ENCODE data around the gene CD2AP.
"Not testable (repeated sequence)": the region's sequence is repeated elsewhere in the genome, so short reads cannot be mapped to it uniquely, and the experiment has no call there.

The CD2AP gene

DNA sequence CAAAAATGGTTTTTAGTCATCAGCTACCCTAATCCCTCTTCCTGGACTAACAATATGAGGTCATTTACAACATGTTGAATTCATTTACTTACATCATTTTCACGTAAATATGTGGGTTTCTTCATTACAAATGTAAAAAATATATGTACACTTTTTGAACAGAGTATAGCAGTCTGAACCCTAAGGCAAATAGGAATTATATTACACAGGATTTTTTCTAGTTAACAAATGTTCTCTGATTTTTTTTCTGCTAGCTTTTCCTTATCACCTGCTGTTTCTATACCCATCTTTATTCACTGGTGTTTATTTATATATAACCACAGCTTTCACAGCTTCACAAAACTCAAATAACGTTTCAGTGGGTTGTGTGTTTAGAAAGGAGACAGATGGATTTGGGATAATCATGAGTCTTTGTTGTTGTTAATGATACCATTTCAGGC lies 21.0 kb upstream of the CD2AP start:
- DNase-seq (ENCODE audit: low spot score), result no peak
- FAIRE-seq, result no peak

DNA sequence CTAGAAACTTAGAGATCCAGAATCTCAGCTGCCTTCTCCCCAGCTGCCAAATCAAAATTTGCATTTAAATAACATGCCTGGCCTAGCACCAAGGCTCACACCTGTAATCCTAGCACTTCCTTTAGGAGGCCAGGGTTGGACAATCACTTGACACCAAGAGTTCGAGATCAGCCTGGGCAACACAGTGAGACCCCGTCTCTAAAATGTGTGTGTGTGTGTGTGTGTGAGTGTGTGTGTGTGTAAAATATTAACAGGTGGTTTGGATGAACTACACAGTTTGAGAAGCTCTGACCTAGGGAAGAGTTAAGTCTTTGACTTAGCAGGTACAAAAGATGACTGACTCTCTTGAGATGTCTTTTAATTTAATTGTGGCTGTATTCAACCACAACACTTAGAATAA lies 20.2 kb upstream of the CD2AP start:
- FAIRE-seq (no peak), DNase-seq (ENCODE audit: low spot score) (no peak)

DNA sequence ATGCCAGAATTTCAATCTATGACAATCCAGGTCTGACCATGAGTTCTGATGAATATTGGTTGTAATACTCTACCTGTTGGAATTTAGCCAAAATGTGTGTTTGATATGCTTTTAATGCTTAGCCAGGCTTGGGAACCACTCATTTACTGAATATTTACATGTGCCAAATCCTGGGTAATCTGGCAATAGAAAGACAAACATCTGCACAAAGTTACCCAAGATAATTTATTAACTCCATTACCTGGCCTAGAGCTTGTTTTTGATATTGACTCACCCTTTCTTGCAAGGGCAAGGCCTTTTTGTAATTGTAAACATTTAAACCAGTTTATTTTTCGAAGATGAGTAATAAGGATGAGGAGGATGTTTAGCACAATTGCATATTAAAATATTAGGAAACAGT lies 13.5 kb upstream of the CD2AP start:
- DNase-seq (ENCODE audit: low spot score), result no peak
- FAIRE-seq, result no peak

DNA sequence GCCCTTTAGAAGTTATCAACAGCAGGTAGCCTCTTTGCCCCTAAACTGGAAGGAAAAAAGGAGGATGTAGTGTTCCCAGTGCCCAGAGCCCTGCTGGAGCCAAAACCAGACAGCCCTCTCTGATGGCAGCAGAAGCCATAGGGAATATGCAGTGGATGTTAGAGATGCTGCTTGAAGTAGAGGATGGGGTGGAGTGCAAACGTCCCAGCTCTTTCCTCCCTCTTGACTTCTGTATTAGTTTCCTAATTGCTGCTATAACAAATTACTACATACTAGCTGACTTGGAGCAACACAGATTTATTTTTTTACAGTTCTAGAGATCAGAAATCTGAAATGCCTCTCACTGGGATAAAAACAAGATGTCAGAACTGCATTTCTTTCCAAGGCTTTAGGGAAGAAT lies 12.5 kb upstream of the CD2AP start:
- DNase-seq (ENCODE audit: low spot score) (no peak), FAIRE-seq (no peak)

DNA sequence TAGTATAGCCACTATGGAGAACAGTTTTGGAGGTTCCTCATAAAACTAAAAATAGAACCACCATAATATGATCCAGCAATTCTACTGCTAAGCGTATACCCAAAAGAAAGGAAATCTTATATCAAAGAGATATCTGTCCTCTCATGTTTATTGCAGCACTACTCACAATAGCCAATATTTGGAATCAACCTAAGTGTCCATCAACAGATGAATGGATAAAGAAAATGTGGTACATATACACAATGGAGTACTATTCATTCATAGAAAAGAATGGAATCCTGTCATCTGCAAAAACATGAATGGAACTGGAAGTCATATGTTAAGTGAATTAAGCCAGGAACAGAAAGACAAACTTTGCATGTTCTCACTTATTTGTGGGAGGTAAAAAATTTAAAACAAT lies 5.7 kb upstream of the CD2AP start:
- DNase-seq (ENCODE audit: low spot score), result no peak
- no peak for FAIRE-seq

DNA sequence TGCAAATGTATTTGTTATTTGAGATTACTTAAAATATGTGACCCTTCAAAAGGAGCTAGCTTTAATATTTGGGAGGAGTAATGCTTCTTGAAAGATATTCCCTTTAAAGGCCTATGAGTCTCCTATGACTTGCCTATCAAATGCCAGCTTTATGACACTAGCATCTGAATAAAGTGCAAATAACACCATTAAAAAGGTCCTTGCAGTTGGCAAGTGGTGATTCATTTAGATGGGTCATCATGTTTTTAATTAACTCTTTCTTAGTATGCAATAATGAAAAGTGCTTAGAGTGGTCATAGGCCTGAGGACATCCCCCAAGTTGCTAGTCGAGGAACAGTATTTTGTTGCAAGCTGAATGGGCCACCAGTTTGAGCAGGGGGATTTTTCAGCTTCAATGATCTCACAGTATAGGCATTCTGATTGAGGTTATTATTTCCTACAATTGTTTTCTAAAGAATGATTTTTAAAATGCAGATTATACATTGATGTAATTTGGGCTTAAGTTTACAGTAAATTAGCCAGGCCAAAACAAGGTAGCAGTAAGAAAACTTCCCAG lies 3.7 kb upstream of the CD2AP start:
- no peak for FAIRE-seq
- DNase-seq (ENCODE audit: low spot score), result no peak

DNA sequence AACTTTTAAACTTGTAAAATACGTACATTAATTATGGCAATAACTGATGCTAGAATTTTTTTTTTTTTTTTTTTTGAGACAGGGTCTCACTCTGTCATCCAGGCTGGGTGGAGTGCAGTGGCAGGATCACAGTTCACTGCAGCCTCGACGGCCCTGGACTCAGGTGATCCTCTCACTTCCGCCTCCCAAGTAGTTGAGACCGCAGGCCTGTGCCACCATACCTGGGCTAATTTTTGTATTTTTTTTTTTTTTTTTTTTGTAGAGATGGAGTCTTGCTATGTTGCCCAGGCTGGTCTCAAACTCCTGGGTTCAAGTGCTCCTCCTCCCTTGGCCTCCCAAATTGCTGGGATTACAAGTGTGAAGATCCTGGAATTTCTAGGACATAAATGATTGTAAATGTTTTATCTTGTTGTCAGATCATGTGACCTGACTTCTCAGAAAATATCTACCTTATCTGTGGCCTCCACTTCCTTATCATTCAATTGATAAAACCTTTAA lies 2.2 kb upstream of the CD2AP start:
- no peak for FAIRE-seq
- no peak for DNase-seq (ENCODE audit: low spot score)

DNA sequence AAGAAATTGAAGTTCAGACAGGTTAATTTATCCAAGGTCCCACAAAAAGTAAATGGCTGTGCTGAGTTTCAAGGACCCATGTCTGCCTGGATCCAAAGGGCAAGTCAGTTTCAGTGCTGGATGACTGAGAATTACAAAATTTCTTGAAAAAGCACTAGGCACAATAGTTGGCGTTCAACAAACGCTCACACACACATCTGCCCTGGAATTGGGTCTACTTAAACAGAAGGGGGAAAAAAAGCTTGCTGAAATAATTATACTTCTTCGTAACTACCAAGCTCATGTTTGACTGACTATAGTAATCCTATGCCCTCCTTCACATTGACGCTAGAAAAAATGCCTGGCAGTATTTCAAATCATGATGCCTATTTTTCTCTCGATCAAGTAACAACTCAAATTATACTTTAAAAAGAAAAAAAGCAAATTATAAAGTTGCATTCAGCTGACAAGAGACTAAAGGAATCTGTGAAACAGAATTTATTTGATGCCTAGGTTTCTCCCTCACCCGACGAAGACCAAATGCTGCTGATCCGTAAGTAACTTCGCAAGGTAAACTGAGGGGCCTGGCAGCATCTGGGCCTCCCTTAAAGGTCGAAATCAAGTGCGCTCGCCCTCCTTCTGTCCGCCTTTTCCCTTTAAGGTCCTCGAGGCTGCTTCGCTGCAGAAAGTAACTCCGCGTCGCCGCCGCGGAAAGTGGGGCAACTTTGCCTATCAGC lies 650 bp upstream of the CD2AP start:
- FAIRE-seq (no peak), DNase-seq (ENCODE audit: low spot score) (no peak)

DNA sequence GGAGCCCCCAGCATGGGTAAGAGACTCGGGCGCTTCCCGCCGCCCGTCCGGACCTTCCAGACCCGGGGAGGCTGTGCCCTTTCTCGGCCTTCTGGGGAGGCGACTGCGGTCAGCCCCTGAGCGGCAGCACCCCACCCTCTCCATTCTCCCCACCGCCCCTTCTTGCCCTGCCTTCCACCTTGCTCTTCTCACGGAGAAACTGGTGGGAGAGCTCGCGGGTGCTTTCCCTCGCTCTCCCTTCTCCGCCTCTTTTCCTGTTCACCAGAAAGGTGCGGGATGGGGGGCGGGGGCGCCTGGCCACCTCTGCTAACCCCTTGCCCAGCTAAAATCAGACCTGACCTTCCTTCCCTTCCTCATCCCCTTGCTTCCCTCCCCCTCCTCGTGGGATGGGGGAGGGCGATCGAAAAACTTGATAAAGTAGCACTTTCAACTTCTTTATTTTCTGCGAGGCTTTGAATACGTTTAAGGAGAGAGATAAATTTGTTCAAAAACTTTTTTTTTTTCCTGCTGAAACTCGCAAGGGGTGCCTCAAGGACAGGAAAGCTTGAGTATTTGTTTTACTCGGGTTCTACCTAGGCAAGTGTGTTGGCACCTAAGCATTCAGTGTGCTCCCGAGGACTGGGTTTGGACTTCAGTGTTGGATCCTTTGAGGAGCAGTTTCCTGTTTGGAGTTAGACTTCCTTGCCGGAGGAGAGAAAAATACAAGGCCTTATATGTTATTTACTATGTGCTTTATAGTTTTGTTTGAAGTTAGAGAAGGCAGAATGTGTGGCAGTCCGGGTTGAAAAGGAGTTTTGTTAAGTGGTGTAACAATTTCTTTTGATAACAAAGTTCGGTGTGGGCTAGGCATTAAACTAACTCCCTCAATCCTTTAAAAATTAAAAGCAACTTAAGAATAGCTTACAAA lies 897 bp downstream of the CD2AP start:
- DNase-seq (ENCODE audit: low spot score), result peak; percentile 19
- no peak for FAIRE-seq

DNA sequence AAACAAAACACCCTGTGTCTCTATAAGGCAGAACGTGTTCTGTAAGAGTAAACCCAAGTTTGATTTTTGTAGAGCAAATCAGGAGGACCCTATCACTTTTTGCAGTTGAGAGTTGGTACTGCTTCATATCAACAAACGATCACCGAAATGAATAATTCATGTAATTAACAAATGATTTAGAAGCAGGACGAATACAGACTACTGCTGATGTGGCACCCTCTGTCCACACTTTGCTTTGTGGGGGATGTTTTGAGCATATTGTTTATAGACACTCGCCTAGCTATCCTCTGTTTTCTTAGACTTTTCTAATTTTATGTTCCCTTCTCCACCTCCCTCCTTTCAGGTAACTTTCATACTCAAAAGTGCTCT lies 1.5 kb downstream of the CD2AP start:
- FAIRE-seq (no peak), DNase-seq (ENCODE audit: low spot score) (no peak)

DNA sequence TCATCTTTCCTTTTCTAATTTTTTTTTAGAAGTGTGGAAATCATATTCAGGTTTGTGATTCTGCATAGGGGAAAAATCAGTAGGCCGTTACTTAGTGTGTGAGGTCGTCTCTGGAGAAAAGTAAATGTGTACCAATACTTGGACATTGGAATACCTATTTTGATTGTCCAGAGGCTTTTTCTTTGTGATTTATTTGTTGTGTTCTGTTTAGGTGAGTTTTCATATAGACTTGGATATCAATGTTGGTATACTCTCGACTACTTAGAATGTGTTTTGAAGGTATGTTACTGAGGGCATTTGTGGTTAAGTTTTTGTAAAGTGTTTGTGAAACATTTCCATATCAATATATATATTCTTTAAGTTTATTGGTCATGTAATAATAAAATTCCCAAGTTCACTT lies 2.3 kb downstream of the CD2AP start:
- FAIRE-seq, result no peak
- no peak for DNase-seq (ENCODE audit: low spot score)

DNA sequence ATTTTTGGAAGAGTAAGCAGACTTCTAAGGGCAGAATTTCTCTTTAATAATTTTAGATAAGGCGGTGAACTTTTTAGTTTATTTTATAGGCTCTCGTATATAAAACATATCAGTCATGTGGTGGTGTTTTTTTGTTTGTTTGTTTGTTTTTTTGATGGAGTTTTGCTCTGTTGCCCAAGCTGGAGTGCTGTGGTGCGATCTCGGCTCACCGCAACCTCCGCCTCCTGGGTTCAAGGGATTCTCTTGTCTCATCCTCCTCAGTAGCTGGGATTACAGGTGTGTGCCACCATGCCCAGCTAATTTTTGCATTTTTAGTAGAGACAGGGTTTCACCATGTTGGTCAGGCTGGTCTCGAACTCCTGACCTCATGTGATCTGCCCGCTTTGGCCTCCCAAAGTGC lies 3.6 kb downstream of the CD2AP start:
- DNase-seq (ENCODE audit: low spot score); FAIRE-seq: not testable (repeated sequence)

DNA sequence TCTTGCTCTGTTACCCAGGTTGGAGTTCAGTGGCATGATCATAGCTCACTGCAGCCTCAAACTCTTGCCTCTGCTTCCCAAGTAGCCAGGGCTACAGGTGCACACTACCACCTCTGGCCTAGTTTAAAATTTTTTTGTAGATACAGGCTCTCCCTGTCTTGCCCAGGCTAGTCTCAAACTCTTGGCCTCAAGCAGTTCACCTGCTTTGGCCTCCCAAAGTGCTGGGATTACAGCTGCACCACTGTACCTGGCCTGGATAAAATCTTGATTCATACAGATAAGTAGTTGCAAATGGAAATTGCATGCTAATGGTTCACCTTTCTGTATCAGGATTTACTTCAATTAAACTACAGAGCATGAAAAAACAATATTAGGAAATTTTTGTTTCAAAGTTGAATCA lies 4.2 kb downstream of the CD2AP start:
- no peak for DNase-seq (ENCODE audit: low spot score)
- no peak for FAIRE-seq

DNA sequence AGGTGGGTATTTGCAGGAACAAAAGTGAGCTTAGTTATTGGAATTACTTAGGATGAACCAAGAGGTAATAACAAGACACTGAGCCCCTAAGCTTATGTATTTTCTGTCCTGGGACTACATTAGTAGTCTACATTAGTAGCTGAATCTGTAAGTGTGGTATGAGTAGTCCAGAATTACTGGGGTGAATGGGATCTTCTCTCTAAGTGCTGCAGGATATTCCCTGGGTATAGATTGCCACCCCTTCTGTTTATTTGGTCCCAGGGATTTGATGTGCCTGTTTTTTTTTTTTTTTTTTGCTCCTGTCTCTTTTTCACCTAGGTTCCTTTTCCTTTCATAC lies 5.9 kb downstream of the CD2AP start:
- no peak for DNase-seq (ENCODE audit: low spot score)
- FAIRE-seq, result no peak

DNA sequence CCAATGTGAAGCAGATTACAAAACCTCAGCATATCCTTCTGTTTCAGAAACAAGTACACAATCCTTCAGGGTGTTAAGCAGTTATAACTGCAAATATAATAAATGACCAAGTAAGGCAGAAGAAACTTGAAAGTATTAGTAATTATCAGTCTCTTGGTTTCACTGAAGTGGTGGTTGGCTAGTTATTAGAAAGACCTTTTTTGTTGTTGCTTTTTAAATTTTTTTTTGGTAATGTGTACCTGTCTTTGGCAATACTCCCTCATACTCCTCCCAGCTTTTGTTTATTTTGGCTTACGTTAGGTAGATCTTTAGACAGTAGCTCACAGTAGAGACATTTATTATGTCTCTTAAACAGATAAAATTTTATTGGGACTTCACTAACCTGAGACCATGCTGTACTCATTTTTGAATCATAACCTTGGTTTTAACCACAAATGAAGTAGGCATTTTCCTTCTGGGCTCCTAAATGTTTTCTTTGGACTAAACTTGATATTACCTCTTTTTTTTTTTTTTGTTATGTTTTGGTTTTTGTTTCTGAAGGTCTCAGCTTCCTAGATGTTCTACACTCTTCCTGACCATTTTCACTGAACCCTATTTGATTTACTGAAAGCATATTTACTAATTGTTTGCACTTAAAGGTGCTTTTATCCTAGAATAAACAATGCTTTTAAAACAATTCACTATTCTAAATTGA lies 6.4 kb downstream of the CD2AP start:
- FAIRE-seq (no peak), DNase-seq (ENCODE audit: low spot score) (no peak)

DNA sequence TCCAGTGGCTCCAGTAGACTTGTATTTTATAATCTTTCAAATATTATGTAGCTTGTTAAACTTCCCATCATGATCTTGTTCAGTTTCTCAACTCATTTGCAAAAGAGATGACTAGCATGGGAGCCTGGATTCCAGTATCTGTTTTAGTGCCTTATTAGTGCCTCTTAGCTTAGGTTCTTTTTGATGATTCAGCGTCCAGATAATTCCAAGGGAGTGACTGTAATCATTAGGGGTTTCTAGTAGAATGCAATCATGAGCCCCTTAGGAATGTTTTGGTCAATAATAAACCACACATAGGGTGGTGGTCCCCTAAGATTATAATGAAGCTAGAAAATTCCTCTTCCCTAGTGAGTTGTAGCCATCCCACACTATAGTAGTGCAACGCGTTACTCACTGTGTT lies 7.0 kb downstream of the CD2AP start:
- FAIRE-seq, result no peak
- no peak for DNase-seq (ENCODE audit: low spot score)

DNA sequence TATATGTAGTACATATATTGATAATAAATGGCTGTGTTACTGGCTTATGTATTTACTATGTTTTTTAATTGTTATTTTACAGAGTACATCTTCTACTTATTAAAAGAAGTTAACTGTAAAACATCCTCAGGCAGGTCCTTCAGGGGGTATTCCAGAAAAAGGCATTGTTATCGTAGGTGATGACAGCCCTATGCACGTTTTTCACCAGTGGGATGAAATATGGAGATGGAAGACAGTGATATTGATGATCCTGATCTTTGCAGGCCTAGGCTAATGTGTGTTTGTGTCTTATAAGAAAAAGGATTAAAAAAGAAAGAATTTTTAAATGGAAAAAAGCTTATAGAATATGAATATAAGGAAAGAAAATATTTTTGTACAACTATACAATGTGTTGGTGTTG lies 7.5 kb downstream of the CD2AP start:
- no peak for DNase-seq (ENCODE audit: low spot score)
- FAIRE-seq, result no peak

DNA sequence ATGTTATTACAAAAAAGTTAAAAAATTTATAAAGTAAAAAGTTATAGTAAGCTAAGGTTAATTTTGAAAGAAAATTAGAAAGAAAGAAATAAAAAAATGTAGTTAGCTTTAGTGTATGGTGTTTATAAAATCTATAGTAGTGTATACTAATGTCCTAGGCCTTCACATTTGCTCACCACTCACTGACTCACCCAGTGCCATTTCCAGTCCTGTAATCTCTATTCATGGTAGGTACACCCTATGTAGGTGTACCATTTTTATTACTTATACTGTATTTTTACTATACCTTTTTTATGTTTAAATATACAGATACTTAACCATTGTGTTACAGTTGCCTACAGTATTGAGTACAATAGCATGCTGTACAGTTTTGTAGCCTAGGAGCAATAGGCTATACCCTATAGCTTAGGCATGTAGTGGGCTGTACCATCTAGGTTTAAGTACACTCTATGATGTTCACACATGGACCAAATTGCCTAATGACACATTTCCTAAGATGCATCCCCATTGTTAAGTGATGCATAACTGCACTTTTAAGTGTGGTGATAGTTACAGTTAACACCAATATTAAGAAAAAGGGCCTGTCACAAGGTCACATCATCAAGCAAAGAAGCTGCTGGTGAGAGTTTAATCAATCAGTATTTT lies 8.0 kb downstream of the CD2AP start:
- FAIRE-seq (no peak), DNase-seq (ENCODE audit: low spot score) (no peak)

DNA sequence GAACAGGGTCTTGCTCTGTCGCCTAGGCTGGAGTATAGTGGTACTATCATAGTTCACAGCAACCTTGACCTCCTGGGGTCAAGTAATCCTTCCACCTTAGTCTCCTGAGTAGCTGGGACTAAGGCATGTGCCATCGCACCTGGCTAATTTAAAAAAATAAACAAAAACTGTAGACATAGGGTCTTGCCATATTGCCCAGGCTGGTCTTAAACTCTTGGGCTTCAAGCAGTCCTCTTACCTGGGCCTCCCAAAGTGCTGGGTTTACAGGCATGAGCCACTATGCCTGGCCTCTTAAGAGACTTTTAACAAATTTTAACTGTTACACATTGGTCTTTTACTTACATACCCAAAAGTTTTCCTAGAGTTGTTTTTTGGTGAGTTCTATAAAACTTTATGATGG lies 12.4 kb downstream of the CD2AP start:
- DNase-seq (ENCODE audit: low spot score) (no peak), FAIRE-seq (no peak)

DNA sequence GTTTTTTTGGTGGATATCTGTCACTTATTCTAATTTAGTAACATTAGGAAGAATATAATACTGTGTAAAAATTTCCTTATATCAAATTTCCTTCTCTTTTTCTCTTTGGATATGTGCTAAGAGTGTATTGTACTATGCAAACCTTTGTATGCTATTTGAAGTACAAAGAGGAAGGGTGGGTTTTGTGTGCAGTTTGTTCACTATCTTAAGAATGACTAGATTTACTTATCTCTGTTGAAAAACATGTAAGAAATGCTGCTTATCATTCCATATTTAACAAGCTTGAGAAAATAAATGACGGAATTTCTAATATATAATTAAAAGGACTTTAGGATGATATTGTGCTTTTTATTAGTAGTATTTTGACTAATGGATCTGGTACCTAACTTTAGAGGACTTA lies 13.1 kb downstream of the CD2AP start:
- FAIRE-seq (no peak), DNase-seq (ENCODE audit: low spot score) (no peak)

DNA sequence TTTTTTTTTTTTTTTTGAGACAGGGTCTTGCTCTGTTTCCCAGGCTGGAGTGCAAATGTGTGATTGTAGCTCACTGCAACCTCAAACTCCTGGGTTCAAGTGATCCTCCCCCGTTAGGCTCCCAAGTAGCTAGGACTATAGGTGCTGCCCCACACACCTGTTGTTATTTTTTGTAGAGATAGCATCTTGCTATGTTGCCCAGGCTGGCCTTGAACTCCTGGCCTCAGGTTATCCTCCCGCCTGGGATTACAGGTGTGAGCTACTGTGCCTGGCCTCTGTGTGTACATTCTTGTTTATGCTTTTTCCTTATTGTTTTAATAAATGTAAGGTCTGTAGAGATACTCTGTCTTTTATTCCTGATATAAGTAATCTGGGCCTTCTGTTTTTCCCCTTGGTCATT lies 14.8 kb downstream of the CD2AP start:
- FAIRE-seq (no peak), DNase-seq (ENCODE audit: low spot score) (no peak)
